NCI-H187 treated with DMSO at 0.1 percent for 48 hours (cell line): ENCODE measurements around the gene VWA5A.

Experiments used
- DNase-seq: peaks from one replicate; lab custom pipeline; 2025; lab: John Stamatoyannopoulos, UW

VWA5A gene, protein sequence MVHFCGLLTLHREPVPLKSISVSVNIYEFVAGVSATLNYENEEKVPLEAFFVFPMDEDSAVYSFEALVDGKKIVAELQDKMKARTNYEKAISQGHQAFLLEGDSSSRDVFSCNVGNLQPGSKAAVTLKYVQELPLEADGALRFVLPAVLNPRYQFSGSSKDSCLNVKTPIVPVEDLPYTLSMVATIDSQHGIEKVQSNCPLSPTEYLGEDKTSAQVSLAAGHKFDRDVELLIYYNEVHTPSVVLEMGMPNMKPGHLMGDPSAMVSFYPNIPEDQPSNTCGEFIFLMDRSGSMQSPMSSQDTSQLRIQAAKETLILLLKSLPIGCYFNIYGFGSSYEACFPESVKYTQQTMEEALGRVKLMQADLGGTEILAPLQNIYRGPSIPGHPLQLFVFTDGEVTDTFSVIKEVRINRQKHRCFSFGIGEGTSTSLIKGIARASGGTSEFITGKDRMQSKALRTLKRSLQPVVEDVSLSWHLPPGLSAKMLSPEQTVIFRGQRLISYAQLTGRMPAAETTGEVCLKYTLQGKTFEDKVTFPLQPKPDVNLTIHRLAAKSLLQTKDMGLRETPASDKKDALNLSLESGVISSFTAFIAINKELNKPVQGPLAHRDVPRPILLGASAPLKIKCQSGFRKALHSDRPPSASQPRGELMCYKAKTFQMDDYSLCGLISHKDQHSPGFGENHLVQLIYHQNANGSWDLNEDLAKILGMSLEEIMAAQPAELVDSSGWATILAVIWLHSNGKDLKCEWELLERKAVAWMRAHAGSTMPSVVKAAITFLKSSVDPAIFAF

DNA sequence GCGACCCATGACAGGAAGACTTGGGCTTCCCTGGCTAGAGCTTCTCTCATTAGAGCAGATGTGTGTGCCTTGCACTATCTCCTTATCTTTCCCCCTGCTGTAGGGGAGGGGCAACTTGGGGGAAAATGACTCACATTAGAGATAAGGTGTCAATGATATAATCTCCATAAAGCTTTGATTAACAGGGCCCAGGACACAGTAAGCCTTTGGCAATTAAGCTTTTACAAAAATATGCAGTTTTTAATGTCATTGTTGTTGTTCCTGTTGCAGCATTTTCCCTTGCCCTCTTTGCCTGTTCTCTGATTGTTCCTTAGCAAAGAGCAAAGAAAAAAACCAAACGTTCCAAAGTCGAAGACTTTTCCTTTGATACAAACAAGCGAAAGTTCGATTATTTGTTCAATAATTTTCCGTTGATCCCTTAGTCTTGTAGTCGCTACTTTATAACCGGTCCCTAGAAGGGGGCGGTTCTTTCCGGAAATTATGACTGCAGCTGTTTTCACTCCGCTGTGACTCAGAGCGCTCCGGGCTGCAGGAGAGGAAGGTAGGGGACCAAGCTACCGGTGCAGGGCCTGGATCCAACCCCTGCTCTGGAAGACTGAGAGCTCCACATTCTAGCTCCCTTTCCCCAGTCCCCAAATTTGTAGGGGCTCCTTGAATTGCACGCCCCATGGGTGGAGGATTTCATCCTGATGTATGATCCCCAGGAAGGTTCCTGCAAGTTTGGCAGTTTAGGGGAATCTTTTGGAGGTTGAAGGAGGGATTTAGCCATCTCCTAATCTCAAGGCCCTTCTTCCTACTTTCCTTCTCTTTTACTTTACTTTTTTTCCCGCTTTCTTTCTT lies at the start of gene VWA5A:
Gene VWA5A, plus strand, starts transcription at position 509 of the 840 bp plus-strand sequence. CDS start 2,062 bp downstream, outside the sequence.
- DNase-seq, result no peak

DNA sequence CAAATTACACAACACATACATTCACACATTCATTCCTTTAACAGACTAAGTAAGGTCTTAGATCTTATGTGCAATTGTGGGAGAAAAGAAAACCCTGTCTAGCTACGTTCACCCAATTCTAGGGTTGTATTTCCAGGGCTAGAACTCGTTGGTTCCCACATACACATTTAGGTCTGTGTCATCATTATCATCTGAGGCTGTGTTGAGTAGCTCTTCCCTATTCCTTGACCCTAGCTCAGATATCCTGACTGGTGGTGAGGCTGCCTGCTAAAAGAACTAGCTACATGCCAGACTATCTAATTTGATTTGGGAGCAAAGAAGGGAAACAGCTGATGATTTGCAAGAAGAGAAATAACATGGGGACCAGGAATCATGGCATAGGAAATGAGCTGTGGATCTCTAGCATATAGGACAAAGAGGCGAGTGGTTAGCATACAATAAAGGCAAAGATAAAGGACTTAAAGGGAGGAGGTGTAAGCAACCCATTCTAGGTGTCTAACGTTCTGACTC lies 46.6 kb upstream of the VWA5A start:
- no peak for DNase-seq

DNA sequence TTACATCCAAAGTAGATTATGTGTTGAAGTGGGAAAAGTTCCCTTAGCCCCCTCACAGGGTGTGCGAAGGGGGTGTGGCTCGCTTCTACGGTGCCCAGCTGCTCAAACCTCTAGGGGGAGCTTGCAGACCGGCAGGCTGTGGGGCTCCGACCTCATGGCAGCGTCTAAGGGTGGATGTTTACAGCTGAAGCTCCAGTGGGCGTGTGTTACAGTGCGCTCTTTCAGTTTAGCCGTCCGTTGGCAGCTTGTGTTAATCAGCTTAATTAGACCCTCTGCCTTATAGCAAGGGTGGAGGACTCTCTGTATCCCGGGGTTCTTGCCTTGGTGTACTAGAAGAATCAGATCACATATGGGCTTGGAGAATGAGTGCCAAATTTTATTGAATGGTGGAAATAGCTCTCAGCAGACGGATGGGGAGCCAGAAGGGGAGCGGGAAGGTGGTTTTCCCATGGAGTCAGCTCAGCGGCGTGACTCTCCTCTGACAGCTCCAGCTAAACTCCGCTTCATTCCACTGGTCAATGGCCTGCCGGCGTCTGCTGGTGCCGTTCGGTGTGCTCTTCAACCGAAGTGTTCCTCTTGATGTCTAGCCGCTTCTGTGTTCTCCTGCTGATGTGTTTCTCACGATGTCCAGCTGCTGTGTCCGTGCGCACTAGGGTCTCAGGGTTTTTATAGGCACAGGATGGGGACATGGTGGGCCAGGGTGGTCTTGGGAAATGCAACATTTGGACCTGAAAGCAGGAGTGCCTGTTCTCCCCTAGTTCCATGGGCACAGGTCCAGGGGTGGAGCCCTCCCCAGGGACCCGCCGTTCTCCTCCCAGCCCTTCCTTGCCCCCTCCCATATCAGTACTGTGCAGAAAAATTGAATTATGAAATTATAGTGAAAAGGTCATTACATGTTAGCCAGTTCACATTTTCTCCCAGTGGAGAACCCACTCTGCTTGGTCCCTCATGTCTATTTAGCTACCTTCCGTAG lies 45.5 kb upstream of the VWA5A start:
- DNase-seq, result no peak

DNA sequence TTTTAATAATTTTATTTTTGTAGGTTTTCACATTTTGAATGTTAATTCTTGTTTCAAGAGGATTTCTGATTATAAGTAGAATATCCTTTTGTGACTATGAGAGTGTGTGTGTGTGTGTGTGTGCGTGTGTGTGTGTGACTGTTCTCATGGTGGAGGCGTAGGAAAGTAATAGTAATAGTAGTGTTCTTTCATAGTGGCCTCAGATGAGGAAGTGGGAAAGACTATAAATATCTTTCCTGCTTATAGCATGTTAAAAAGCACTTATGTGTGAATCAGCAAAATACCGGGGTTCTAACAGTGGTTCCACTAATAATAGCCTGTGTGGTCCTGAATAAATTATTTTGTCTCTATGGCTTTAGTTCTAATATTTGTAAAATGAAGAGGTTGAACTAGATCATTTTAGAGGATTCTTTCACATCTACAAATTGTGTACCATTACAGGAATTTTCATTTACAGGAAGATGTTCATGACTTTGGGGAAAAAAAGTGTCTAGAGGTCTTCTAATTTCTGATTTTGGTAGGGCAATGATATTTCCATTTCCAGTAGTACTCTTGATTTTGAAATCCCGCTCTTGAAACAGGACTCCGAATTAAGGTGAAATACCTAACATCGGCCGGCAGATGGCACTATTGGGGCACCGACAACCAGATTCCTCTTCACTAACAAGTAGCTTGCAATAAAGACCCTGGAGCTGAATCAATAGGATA lies 44.2 kb upstream of the VWA5A start:
- DNase-seq, result no peak

DNA sequence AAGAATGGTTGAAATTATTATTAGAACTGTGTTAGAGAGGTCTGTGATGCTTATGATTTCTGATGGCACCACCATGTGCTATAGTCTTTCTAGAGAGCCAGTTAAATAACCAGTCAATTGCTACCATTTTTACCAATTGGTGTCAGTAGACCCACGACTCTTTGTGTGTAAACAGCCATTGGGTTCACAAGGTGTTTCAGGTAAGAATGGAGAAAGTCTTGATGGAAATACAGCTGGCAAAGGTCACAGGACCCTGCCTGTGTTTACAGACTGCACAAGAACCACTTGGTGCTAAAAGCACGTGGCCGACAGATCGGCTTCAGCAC lies 43.7 kb upstream of the VWA5A start:
- no peak for DNase-seq

DNA sequence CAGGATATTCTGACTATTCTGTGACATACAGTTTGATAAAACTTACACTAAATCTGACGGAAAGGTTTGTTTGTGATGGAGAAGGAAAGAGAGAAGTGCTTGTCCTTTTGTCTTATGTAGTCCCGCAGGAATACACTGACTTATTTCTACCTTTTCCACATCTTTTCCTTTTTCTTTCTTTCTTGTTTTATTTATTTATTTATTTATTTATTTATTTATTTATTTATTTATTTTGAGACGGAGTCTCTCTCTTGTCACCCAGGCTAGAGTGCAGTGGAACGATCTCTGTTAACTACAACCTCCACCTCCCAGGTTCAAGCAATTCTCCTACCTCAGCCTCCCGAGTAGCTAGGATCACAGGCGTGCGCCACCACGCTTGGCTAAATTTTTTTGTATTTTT lies 43.1 kb upstream of the VWA5A start:
- no peak for DNase-seq

DNA sequence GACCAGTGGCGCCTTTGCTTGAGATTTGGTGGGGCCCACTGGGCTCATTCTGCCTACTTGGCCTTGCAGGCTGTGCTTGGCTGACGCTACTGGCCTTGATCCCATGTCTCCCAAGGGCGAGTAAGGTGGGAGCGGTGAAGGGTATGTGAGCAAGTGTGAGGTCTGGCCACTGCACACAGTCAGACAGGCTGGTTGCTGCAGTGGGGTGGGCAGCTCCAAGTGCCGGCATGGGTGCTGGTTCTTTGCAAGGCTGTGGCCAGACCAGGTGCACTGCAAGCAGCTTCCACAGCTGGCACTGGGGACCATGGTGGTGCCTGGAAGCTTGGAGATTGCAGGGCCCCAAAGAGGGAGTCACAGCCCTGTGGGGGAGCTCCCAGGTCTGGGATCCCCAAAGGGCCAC lies 40.7 kb upstream of the VWA5A start:
- no peak for DNase-seq

DNA sequence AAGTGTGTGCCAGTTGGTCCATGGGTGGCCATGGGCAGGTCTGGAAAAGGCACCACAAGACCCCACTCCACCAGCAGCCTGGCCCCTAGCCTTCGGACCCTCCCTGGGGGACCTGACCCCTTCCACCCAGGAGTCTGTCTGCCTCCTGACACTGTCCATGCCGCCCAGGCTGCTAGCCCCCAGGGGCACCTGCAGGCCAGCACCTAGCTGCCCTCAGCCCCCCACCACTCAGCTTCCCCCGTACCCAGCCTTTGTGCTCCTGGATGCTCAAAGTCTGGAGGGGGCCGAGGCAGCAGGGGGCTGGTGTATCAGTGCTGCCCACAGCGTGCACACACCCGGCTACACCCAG lies 39.8 kb upstream of the VWA5A start:
- no peak for DNase-seq

DNA sequence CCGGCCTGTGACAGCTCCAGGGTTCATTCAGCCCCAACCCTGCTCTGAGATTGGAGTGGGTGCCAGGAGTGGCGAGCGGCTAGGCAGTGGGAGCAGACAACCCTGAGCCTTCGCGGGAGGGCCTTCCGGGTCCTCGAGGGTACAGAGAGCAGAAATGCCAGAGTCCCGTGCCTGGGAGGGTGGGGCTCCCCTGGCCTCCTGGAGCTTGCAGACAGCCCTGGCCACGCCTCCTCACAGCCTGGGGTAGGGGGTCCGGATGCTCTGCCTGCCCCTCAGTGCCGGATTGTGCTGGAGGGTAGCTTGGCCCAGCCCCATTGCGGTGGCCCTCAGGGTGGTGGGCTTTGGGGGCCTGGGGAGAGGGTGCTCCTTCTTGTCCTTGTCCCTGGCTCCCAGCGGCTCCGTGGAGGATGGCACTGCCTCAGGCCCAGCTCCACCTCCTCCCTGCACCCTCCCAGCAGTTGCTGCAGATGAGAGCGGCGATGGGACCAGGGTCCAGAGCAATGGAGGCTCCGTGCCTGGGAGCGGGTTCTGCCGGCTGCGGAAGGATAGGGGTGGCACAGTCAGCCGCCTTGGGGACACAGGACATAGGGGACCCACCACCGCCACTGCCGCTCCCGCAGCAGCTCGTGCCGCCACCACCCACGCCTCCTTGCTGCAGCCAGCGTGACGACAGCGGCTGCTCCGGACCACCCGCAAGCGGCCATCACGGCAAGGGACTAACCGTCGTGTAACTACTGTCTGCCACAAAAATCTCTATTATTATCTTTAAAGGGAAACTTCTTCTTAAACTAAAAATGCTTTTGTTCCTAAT lies 39.2 kb upstream of the VWA5A start:
- DNase-seq, result no peak

DNA sequence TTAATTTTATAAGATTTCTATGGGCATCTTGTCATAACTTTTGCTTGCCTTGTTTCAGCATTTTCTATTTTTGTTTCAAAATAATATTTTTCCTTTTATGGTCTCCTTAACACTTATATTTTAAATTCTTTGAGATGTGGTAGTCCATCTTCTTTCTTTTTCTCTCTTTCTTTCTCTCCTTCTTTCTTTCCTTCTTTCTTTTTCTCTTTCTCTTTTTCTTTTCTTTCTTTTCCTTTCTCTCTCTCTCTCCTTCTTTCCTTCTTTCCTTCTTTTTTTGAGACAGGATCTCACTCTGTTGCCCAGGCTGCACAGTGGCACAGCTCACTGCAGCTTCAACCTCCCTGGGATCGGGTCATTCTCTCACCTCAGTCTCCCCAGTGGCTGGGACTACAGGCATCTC lies 38.0 kb upstream of the VWA5A start:
- no peak for DNase-seq

DNA sequence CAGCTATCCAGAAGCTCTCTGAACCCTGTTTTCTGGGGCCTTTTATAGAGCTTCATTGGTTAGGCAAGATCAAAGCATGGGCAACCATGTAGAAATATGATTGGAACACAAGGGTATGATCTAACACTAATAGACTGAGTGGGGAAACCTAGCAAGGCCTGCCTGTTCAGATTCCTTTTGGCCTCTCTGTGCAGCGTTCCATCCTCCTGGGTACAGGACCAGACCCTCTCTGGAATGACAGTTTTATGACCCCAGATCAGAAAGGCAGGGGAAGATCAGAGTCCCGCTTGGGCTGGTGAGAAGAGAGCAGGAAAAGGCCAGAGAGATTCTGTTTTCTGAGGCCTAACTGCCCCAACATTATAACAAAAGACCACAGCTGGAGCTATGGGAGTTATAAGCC lies 36.7 kb upstream of the VWA5A start:
- DNase-seq, result no peak

DNA sequence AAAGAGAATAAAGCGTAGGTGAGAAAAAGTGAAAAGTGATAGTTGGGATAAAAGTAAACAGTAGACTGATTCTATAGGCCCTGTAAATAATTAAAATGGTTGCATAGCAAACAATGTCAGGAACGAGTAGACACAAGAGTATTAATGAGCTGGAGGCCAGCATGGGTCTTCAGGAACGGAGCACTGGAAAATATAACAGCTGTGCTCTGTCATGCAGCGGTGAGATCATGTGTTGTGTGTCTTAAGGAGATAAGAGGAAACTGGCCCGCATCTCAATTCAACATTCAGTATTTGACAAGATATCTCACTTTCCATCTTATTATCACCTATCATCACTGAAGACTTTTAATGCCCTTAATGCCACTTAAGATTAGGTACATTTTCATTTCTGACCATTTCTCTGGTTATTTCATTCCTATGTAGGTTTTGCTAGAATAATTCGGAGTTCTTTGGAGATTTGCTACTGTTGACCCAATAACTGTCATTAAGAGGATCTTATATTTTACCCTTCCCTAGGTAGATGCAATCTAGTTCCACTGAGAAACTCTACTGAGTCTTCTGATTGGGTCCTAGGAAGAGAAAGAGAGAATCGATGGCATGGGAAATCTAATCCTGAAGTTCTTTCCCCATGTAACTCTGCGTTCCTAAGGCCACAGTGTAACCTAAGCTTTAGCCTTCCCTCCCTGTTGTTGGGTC lies 35.5 kb upstream of the VWA5A start:
- DNase-seq, result no peak

DNA sequence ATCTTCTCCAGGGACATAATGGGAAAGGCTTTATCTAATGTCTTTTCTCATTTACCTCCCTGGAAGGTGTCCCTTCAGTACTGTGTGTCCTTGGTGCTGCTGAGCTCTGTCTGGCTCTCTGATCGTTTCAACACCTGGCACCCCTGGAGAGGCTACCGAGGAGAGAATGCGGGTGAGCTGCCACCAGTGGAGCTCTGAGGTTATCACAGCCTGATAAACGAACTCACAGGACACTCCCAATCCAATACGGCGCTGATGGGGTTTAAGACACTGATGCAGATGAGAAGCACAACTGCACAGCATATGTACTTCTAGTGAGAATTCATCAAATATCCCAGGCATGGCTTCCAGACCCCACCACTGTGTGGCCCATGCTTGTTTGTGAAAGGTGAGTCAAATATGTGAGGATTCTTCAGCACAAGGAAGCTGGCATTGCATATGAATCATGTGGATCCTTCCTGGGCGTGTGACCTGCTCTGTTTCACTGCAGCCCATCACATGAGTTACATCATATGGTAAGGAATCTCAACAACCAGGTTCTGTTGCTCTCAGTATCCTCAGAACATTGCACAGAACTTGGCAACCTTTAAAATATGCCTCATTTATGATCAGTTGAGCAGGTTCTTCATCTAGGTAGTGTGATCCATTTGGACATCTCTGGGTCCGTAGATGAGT lies 34.8 kb upstream of the VWA5A start:
- DNase-seq, result no peak

DNA sequence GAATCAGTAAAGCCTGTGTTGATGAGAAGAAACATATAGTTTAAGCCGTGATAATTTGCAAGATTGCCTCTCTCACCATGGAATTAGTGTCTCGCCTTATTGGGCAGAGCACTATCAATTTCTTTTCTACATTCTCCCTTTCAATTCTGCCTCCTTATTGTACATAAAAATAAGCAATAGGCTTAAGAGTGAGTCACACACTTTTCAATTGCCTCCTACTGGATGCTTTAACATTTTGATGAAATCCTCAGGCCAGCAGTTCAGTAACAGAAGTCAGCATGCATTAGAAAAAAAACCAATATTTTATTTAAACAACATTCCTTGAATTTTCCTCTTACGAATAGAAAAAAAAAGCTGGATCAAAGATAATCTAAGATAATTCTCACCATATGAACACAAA lies 33.8 kb upstream of the VWA5A start:
- no peak for DNase-seq

DNA sequence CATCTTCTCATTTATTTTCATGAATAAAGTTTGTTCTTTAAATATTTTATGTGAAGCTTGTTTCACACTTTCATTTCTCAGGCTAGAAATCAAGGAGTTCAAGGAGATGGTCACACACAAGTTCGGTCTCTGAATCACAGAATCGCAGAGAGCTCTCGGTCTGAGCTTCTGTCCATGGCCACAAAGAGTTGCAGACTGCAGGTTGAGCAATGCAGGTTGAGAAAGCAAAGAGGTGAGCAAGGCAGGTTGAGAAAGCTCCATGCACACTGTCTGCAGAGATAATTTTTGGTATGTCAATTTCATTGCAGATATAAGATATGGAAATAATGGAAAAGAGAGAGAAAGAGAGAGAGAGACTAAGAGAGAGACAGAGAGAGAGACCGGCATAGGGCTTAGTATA lies 32.9 kb upstream of the VWA5A start:
- DNase-seq, result no peak

DNA sequence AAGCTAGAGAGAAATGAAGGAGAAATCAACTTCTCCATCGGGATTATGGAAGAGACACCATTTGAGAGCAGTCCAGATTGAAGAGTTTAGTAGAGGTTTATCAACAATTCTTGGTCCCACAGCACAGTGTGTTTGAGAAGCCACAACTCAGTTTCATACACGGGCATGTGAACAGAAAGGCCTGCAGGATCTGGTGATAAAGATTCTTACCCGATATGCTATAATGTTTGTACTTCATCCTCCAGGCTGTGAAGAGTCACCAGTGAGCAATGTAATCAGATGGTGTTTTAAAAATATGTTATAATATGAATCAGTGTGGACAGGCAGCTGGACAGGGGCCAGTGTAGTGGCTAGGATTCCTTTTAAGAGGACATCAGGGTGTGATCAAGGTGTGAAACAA lies 29.7 kb upstream of the VWA5A start:
- no peak for DNase-seq

DNA sequence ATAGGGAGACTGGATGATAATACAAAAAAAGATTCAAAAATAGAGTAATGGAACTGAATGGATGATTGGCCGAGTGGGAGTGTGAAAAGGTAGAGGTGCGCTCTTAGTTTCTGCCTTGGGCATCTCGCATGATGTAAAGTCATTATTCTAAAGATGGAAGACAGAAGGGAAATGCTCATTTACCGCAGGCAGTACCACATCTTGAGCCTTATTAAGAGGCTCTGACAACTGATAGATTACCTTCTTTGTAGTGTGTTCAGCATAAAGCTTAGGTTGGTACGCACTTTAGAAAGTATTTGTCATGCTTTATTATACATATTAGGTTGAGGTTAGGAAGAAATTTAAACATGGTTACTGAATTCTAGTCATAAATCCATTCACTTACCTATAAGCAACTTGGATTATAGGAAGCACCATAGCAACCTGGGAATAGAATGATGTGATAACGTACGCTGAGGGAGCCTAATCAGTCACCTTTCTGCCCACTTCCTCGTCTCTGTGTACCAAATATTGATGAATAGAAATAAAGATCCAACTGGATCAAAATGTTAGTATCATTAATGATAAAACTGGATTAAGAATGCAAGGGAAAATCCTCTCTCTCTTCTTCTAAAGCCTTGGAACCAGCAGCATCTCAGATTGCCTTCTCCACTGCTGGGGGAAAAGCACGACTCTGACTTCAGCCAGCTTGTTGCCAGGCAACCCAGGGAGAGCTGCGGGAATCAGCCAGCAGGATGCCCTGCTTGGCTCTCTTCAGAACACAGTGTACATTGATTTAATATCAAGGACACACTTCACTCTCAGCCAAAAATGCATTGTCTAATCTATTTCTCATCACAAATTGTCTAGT lies 29.0 kb upstream of the VWA5A start:
- no peak for DNase-seq

DNA sequence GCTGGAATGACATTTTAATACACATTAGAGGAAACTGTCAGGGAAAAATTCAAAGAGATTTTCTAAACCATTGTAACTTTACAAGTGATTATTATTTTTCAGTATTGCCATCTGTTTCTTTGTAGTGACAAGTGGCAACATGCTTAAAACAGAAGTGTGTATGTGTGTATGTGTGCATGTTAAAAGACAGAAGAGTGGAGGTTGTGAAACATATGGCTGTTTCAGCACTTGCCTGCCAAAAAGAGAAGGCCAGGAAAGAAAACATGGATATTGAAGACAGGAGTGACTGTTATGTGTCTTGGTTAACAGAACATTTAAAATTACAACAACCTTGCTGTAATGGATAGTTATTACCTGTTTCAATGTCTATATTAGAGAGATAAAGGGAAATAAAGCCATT lies 24.3 kb upstream of the VWA5A start:
- DNase-seq, result no peak
